ENCODE data around the gene SLIT2.

The SLIT2 gene

GRCh38 chr4:20251796-20252655 lies at the start of gene SLIT2:
TSS of gene SLIT2 (plus strand) at chr4:20251905. CDS start at chr4:20253816, 1,911 bp downstream.
- DNase-seq, result peak; percentile 80 to 91

- no peak for DNase-seq
Measured at GRCh38 chr4:20203508-20203907, 48.2 kb upstream of the SLIT2 start.

GRCh38 chr4:20217521-20217920 lies 34.2 kb upstream of the SLIT2 start:
- DNase-seq, result no peak

- no peak for DNase-seq
Measured at GRCh38 chr4:20217951-20218350, 33.8 kb upstream of the SLIT2 start.

- DNase-seq, result no peak
Measured at GRCh38 chr4:20219521-20219920, 32.2 kb upstream of the SLIT2 start.

GRCh38 chr4:20237894-20238537 lies 13.7 kb upstream of the SLIT2 start:
- no peak for DNase-seq

GRCh38 chr4:20248155-20248558 lies 3.5 kb upstream of the SLIT2 start:
- peak; percentile 64 to 89 for DNase-seq

GRCh38 chr4:20249333-20249732 lies 2.4 kb upstream of the SLIT2 start:
- peak; percentile 38 to 60 for DNase-seq

GRCh38 chr4:20251031-20251795 lies 492 bp upstream of the SLIT2 start:
- DNase-seq, result peak in 1 of 2 experiments; percentile 54

- peak; percentile 23 to 77 for DNase-seq
Measured at GRCh38 chr4:20252656-20253282, 1.1 kb downstream of the SLIT2 start.

GRCh38 chr4:20253283-20253734 lies 1.6 kb downstream of the SLIT2 start:
- no peak for DNase-seq

- DNase-seq, result peak in 1 of 2 experiments; percentile 76
Measured at GRCh38 chr4:20253735-20254409, 2.2 kb downstream of the SLIT2 start.

- DNase-seq, result peak; percentile 36 to 70
Measured at GRCh38 chr4:20254511-20255250, 3.0 kb downstream of the SLIT2 start.

GRCh38 chr4:20255251-20255586 lies 3.5 kb downstream of the SLIT2 start:
- peak in 1 of 2 experiments; percentile 49 for DNase-seq

- DNase-seq, result peak in 1 of 2 experiments; percentile 21
Measured at GRCh38 chr4:20255823-20256222, 4.1 kb downstream of the SLIT2 start.

GRCh38 chr4:20256381-20256881 lies 4.7 kb downstream of the SLIT2 start:
- no peak for DNase-seq

- no peak for DNase-seq
Measured at GRCh38 chr4:20259707-20260106, 8.0 kb downstream of the SLIT2 start.

GRCh38 chr4:20260821-20261220 lies 9.1 kb downstream of the SLIT2 start:
- DNase-seq, result peak in 1 of 2 experiments; percentile 20

GRCh38 chr4:20262221-20262620 lies 10.5 kb downstream of the SLIT2 start:
- DNase-seq, result no peak

- DNase-seq, result no peak
Measured at GRCh38 chr4:20264688-20265087, 13.0 kb downstream of the SLIT2 start.

- DNase-seq, result no peak
Measured at GRCh38 chr4:20265726-20266125, 14.0 kb downstream of the SLIT2 start.
